Fibroblast of lung (primary cell): ENCODE measurements around the gene EXOC6.

Experiments used
- CTCF ChIP-seq, 2 donors: IDR thresholded peaks in 1 of 2; conservative IDR thresholded peaks in 1 of 2; 1 replicate in 1 of 2; 2 replicates in 1 of 2; pipeline ENCODE4 v1.5.1; 2011 to 2012; ENCODE audit warnings: low read length in 2 of 2, control low read depth in 1 of 2, inconsistent platforms in 1 of 2, low read depth in 1 of 2, mild to moderate bottlenecking in 1 of 2
- EZH2 ChIP-seq: IDR thresholded peaks from 2 replicates; pipeline ENCODE4 v1.5.1; 2012; ENCODE audit warnings: low read length, control low read depth, mild to moderate bottlenecking; ENCODE audit errors: missing control alignments

- TF ChIP-seq CTCF (conservative IDR thresholded peaks at IDR 0.05 in 1 of 2, IDR thresholded peaks at IDR 0.05 in 1 of 2; ENCODE audit: low read depth in 1 of 2, low read length in 2 of 2): peak in 1 of 2 donors; percentile 20
- TF ChIP-seq EZH2: no peak
Observed at GRCh38 chr10:92822964-92823363, 25.4 kb upstream of the EXOC6 start.
